ENCODE measurements around the gene AFF3.

The AFF3 gene

GRCh38 chr2:99877963-99878362, 264.4 kb downstream of the AFF3 start:
- DNase-seq = no peak

GRCh38 chr2:99876956-99877355, 265.4 kb downstream of the AFF3 start:
- no peak for DNase-seq

- no peak for DNase-seq
Observed at GRCh38 chr2:99875627-99876201, 266.7 kb downstream of the AFF3 start.

GRCh38 chr2:99868260-99868659, 274.1 kb downstream of the AFF3 start:
- no peak for DNase-seq

DNA sequence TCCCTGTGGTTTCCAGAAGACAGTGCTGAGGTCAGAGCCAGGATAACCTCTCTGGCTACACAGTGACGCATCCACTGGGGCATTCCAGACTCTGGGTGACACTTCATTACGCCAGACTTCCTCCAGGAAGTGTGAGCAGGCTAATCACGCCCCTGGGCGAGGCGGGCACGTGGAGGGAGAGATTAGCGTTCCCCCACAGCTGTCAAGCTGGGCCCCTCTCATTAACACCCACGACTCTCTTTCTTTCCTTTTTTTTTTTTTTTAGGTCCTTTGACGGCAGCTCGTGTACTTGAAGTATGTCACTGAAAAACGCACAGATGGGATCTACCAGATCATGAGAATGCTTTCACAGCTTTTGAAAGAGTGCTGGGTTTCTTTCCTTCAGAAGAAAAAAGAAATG, 274.6 kb downstream of the AFF3 start:
- no peak for DNase-seq

- no peak for DNase-seq
Observed at GRCh38 chr2:99865818-99866676, 276.3 kb downstream of the AFF3 start.

- DNase-seq = no peak
Observed at GRCh38 chr2:99864561-99865553, 277.5 kb downstream of the AFF3 start.

DNA sequence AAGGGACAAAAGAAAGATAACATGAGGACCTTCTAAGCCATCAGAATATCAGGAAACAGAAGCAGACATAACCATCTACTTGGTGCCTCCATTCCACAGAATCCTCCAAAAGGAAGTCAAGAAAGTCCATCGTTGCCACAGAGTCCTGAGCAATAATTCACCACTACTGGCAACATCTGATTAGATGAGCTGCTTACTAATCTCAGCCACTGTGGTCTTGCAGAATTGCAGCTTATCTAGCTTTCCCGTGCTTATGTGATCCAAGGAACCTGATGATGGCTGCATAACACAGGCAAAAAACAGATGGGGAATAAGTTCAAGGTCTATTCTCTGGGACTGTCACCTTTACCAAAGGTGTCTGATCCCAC, 278.5 kb downstream of the AFF3 start:
- DNase-seq = no peak

DNA sequence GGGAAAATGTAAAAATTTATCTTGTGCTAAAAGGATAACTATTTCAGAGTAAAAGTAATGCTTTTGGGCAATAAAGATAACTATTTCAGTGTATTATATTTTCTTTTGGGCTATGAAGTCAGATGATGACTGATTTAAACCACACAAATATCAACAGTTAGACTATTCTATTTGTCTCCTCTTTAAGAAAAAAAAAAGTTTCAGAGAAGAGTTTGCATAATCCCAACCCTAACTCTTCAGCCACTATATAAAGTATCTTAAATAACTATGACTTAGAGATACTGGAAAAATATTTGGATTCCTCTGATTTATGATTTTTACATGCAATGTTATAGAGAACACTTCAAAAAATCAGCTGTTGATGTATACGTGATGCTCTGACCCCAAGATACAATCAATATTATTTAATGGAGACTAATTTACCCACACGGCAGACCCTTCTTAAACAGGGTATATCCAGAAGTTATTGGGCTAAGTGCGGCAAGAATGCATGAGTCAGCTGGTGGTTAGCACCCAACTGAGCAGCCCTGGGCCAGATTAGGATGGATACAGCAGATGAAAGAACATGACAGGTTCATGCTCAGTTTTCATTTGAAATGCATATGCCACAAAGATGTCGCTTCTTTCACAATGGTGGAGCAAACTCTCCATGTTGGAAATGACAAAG, 279.0 kb downstream of the AFF3 start:
- no peak for DNase-seq

GRCh38 chr2:99862566-99862965, 279.8 kb downstream of the AFF3 start:
- no peak for DNase-seq

GRCh38 chr2:99861376-99861760, 281.0 kb downstream of the AFF3 start:
- no peak for DNase-seq

GRCh38 chr2:99860720-99861375, 281.5 kb downstream of the AFF3 start:
- DNase-seq = no peak

GRCh38 chr2:99858951-99859596, 283.3 kb downstream of the AFF3 start:
- DNase-seq = no peak

GRCh38 chr2:99857867-99858444, 284.4 kb downstream of the AFF3 start:
- DNase-seq = no peak

GRCh38 chr2:99857372-99857771, 285.0 kb downstream of the AFF3 start:
- DNase-seq = no peak

GRCh38 chr2:99856119-99856518, 286.3 kb downstream of the AFF3 start:
- DNase-seq = no peak

GRCh38 chr2:99854236-99854852, 288.0 kb downstream of the AFF3 start:
- DNase-seq = no peak

DNA sequence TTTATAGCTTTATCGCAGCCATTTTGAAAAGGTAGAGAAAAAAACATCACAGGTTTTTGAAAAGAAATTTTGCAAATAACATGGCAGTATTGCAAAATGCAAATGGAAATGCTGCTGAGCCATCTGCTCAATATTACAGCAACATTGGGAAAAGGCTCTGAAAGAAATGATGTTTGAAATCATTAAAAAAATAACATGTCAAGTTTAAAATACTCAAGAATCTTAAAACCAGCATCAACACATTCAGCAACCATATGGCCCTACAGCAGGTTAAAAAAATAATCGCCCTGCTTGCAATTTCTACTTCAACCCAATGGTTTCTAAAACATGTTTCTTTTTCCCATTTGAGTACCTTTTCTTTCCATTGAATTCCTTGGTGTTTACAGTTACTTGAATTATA, 289.4 kb downstream of the AFF3 start:
- DNase-seq = no peak

GRCh38 chr2:99852376-99852934, 289.9 kb downstream of the AFF3 start:
- no peak for DNase-seq

- no peak for DNase-seq
Observed at GRCh38 chr2:99851811-99852210, 290.6 kb downstream of the AFF3 start.

- DNase-seq = no peak
Observed at GRCh38 chr2:99851089-99851488, 291.3 kb downstream of the AFF3 start.

All from amniotic stem cell (primary cell).